Bronchial epithelial cell (primary cell): ENCODE data around the gene PTH2. TPM values are rescaled to one million over a fixed set of nuclear protein-coding genes. Genes with fewer than 3 reads are reported as not detected.

ENCODE experiments used
- DNase-seq: peaks from one replicate; pipeline ENCODE4 v3.0.0-alpha.2; 2010; ENCODE audit warnings: low read depth
- FAIRE-seq: peaks from 2 replicates; lab custom pipeline; 2011; peaks lifted over from hg19 to GRCh38; lab: Jason Lieb, UNC
- H3K27me3 ChIP-seq: 2 replicates; pipeline ENCODE4 v1.5.1; 2011; ENCODE audit warnings: low read length; ENCODE audit not compliant: control insufficient read depth, insufficient read depth
- H3K36me3 ChIP-seq: 2 replicates; pipeline ENCODE4 v1.5.1; 2011; ENCODE audit warnings: low read length; ENCODE audit not compliant: control insufficient read depth, insufficient read depth
- H3K4me3 ChIP-seq: 2 replicates; pipeline ENCODE4 v1.5.1; 2011; ENCODE audit warnings: mild to moderate bottlenecking, low read depth, low read length, control low read depth
- CTCF ChIP-seq: IDR thresholded peaks from 2 replicates; pipeline ENCODE4 v1.5.1; 2011; ENCODE audit warnings: mild to moderate bottlenecking, moderate library complexity, low read length, control low read depth, inconsistent platforms; ENCODE audit not compliant: insufficient read depth, severe bottlenecking
- total RNA-seq: library from RNA; depleted of rRNA; stranded (reverse); fragments of >200 nt; gene quantifications from 2 replicates; pipeline ENCODE4 v1.2.1, GENCODE V29; 2014

PTH2 gene
- total RNA-seq, 1 donor from 2014 or later = not detected

- Histone ChIP-seq H3K36me3 (no peaks in the 10 kb centered on the region), H3K4me3 (no peak overlapping the region), H3K27me3 (no peaks in the 10 kb centered on the region)
- no peak for FAIRE-seq
- no peak for TF ChIP-seq CTCF
- DNase-seq = no peak
These were observed 36.1 kb upstream of the PTH2 start for GRCh38 chr19:49459388-49459787.

GRCh38 chr19:49458567-49458903 is 35.3 kb upstream of the PTH2 start:
- Histone ChIP-seq H3K4me3 (no peak overlapping the region), H3K36me3 (no peaks in the 10 kb centered on the region), H3K27me3 (no peaks in the 10 kb centered on the region)
- FAIRE-seq = no peak
- DNase-seq = no peak
- no peak for TF ChIP-seq CTCF

- Histone ChIP-seq H3K36me3 (no peaks in the 10 kb centered on the region), H3K4me3 (no peak overlapping the region), H3K27me3 (no peaks in the 10 kb centered on the region)
- no peak for TF ChIP-seq CTCF
- DNase-seq = no peak
- no peak for FAIRE-seq
These were observed 33.1 kb upstream of the PTH2 start for GRCh38 chr19:49456326-49456725.

- H3K4me3 ChIP-seq = no peak overlapping the region
- H3K36me3 ChIP-seq = no peaks in the 10 kb centered on the region
- DNase-seq (no peak), FAIRE-seq (no peak)
- H3K27me3 ChIP-seq = no peaks in the 10 kb centered on the region
- TF ChIP-seq CTCF = no peak
These were observed 32.5 kb upstream of the PTH2 start for GRCh38 chr19:49455773-49456172.

- FAIRE-seq = no peak
- Histone ChIP-seq H3K4me3 (peak overlapping the region; percentile 74), H3K36me3 (no peaks in the 10 kb centered on the region), H3K27me3 (no peaks in the 10 kb centered on the region)
- no peak for TF ChIP-seq CTCF
- no peak for DNase-seq
These were observed 30.6 kb upstream of the PTH2 start for GRCh38 chr19:49453757-49454240.

- Histone ChIP-seq H3K27me3 (no peaks in the 10 kb centered on the region), H3K36me3 (peaks cover 3% of the 10 kb centered on the region), H3K4me3 (peak within 1 kb of the TSS; percentile 74)
- peak; percentile 90 for DNase-seq
- no peak for TF ChIP-seq CTCF
- FAIRE-seq = no peak
These were observed 29.9 kb upstream of the PTH2 start, which contains the start of gene ALDH16A1 for GRCh38 chr19:49453013-49453756. Gene ALDH16A1 (plus strand): TSS chr19:49453225. CDS start chr19:49453332, 107 bp downstream.
